22Rv1 (cell line): Measurements from ENCODE around the gene WDR11.
"Not testable (repeated sequence)": the region's sequence is repeated elsewhere in the genome, so short reads cannot be mapped to it uniquely, and the experiment has no call there.

Experiments
- H3K27ac ChIP-seq: fragments of 450-650 bp; 2 replicates; pipeline ENCODE4 v1.5.1; 2017
- ZFX ChIP-seq: fragments of 450-650 bp; IDR thresholded peaks from 2 replicates; pipeline ENCODE4 v1.6.1; 2017; ENCODE audit warnings: antibody characterized with exemption, borderline replicate concordance
- TF ChIP-seq, protein P1 (sequence below): fragments of 450-650 bp; IDR thresholded peaks from 2 replicates; pipeline ENCODE4 v1.5.1; 2017; ENCODE audit warnings: mild to moderate bottlenecking

WDR11 gene

GRCh38 chr10:120917521-120918250 lies 66.5 kb downstream of the WDR11 start:
- 0 out of 2 replicates have a peak overlapping the region, but pooled peaks have one; percentile 15 for H3K27ac ChIP-seq
- TF ChIP-seq, protein P1, sequence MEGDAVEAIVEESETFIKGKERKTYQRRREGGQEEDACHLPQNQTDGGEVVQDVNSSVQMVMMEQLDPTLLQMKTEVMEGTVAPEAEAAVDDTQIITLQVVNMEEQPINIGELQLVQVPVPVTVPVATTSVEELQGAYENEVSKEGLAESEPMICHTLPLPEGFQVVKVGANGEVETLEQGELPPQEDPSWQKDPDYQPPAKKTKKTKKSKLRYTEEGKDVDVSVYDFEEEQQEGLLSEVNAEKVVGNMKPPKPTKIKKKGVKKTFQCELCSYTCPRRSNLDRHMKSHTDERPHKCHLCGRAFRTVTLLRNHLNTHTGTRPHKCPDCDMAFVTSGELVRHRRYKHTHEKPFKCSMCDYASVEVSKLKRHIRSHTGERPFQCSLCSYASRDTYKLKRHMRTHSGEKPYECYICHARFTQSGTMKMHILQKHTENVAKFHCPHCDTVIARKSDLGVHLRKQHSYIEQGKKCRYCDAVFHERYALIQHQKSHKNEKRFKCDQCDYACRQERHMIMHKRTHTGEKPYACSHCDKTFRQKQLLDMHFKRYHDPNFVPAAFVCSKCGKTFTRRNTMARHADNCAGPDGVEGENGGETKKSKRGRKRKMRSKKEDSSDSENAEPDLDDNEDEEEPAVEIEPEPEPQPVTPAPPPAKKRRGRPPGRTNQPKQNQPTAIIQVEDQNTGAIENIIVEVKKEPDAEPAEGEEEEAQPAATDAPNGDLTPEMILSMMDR = no peak
- no peak for TF ChIP-seq ZFX

- H3K27ac ChIP-seq = not testable (repeated sequence)
These were observed 72.7 kb downstream of the WDR11 start for GRCh38 chr10:120923886-120924285.

DNA sequence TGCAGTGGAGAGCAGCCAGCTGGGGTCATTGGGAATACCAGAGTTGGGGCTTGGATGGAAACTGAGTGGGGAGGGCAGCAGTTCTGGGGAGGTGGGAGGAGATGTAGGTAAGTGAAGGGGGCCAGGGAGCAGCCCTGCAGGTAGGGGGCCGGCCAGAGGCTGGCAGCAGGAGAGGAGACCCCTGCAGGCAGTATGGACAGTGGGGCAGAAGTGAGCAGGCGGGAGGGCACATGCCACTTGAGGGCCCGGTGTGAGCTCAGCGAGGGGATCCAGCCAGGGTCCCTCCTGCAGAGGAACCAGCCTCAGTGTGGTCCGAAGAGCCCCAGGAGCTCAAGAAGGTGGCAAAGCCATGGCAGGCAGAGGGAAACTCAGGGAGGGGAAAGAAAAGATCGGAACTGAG lies 75.4 kb downstream of the WDR11 start:
- TF ChIP-seq, protein P1 = no peak
- no peak for TF ChIP-seq ZFX
- H3K27ac ChIP-seq = no peak overlapping the region

DNA sequence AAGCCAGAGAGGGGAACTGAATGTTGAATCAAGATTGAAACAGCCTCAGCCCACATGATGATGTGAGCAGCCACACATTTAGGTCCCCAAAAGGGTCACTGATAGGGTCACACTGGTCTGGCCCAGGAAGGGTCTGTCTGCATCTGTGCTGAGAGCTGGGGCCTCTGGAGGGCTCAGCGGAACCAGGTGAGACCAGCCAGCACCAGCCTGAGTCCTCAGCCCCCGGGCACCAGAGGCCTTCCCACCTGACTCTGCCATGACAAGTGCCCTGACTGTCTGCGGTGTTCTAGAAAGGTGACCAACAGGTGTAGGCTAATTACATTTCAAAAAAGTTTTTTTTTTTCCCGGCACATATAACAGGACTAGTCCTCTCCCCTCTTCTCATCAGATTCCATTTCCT lies 76.2 kb downstream of the WDR11 start:
- TF ChIP-seq, protein P1 = no peak
- TF ChIP-seq ZFX = no peak
- H3K27ac ChIP-seq = no peak overlapping the region

DNA sequence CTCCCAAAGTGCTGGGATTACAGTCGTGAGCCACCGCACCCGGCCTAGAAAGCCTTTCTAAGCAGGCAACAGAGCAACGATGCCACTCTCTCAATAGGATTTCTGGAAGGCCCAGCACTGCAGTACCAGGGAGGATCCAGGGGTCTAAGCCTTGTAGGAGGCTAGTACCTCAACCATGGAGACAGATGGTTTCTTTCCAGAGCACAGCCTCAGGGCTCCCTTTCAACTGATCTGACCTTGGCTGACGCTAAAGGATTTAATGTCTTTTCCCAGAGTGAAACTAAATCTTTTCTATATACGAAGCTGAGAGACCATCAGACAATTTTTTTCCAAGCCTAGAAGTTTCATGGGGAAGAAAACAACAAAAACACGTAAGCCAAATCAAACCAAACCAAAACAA lies 78.0 kb downstream of the WDR11 start:
- H3K27ac ChIP-seq = no peak overlapping the region
- TF ChIP-seq, protein P1 = no peak
- TF ChIP-seq ZFX = no peak

- no peak overlapping the region for H3K27ac ChIP-seq
- TF ChIP-seq ZFX = no peak
- TF ChIP-seq, protein P1 = no peak
These were observed 80.3 kb downstream of the WDR11 start for GRCh38 chr10:120931423-120931822.

- TF ChIP-seq, protein P1 = no peak
- no peak for TF ChIP-seq ZFX
- no peak overlapping the region for H3K27ac ChIP-seq
These were observed 80.8 kb downstream of the WDR11 start for GRCh38 chr10:120931999-120932398.

DNA sequence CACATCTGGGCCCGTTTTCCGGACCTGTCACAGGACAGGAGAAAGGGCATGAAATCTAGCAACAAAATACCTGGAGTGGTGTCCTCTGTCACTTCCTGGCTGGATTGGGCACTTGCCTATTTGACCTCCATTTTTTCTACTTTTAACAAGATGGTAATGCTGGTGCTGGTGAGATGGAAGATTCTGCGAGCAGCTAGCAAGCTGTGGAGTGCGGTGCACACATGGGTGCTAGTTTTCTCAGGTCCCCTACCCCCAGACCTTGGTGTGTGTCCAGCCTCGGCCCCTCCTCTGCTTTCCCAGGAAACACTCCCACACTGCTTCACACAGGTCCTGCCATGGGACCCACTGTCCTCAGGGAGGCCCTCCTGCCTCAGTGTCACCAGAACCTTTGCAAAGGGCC lies 87.7 kb downstream of the WDR11 start:
- H3K27ac ChIP-seq = no peak overlapping the region
- no peak for TF ChIP-seq ZFX
- TF ChIP-seq, protein P1 = no peak
